ENCODE data around the gene TMIE.

TMIE gene

GRCh38 chr3:46713050-46713897 lies 12.1 kb downstream of the TMIE start:
- no peak for DNase-seq (ENCODE audit: low read depth, low spot score)

GRCh38 chr3:46713898-46714552 lies 12.8 kb downstream of the TMIE start:
- POLR2A ChIA-PET: no interaction called here
- DNase-seq (ENCODE audit: low read depth, low spot score): no peak
- no peak overlapping the region for H3K4me3 ChIP-seq (ENCODE audit: low read depth, low read length)
- TF ChIP-seq CTCF (IDR thresholded peaks at IDR 0.05; ENCODE audit: insufficient read depth, low read length, missing control alignments): no peak
- CTCF ChIA-PET: interaction anchor here (1.0 to 4.0 kb wide), 5 partner anchors 8 to 153 kb away, joined by 3 to 29 read pairs (median 4); partner anchors contain the start of gene TMIE

More at GRCh38 chr3:46713050-46713897, 12.1 kb downstream of the TMIE start:
- TF ChIP-seq CTCF (IDR thresholded peaks at IDR 0.05; ENCODE audit: insufficient read depth, low read length, missing control alignments): no peak
- no peak overlapping the region for H3K4me3 ChIP-seq (ENCODE audit: low read depth, low read length)
- CTCF ChIA-PET: interaction anchor here (0.8 to 1.7 kb wide), 3 partner anchors 10 to 196 kb away, joined by 3 to 4 read pairs (median 3); partner anchors contain the start of gene TMIE
- POLR2A ChIA-PET: no interaction called here

- CTCF ChIA-PET: interaction anchor here (1.4 to 4.0 kb wide), 4 partner anchors 9 to 152 kb away, joined by 3 to 29 read pairs (median 5); no protein-coding TSS in a partner anchor
- no peak overlapping the region for H3K4me3 ChIP-seq (ENCODE audit: low read depth, low read length)
- no peak for TF ChIP-seq CTCF (IDR thresholded peaks at IDR 0.05; ENCODE audit: insufficient read depth, low read length, missing control alignments)
- no peak for DNase-seq (ENCODE audit: low read depth, low spot score)
- POLR2A ChIA-PET: interaction anchor here (0.7 kb wide), 1 partner anchor 28 kb away, joined by 3 read pairs; no protein-coding TSS in a partner anchor
These were observed 13.7 kb downstream of the TMIE start for GRCh38 chr3:46714728-46715506.

GRCh38 chr3:46715507-46716175 lies 14.4 kb downstream of the TMIE start:
- POLR2A ChIA-PET: interaction anchor here (0.7 kb wide), 1 partner anchor 27 kb away, joined by 3 read pairs; no protein-coding TSS in a partner anchor
- DNase-seq (ENCODE audit: low read depth, low spot score): no peak
- TF ChIP-seq CTCF (IDR thresholded peaks at IDR 0.05; ENCODE audit: insufficient read depth, low read length, missing control alignments): no peak
- H3K4me3 ChIP-seq (ENCODE audit: low read depth, low read length): no peak overlapping the region
- CTCF ChIA-PET: interaction anchor here (1.0 to 4.0 kb wide), 3 partner anchors 9 to 179 kb away, joined by 3 to 29 read pairs (median 6); no protein-coding TSS in a partner anchor

GRCh38 chr3:46716461-46717441 lies 15.6 kb downstream of the TMIE start:
- ChIA-PET POLR2A (no interaction called here), CTCF (interaction anchor here (1.0 to 4.0 kb wide), 3 partner anchors 10 to 178 kb away, joined by 3 to 29 read pairs (median 3); no protein-coding TSS in a partner anchor)

More at GRCh38 chr3:46716461-46717441, 15.6 kb downstream of the TMIE start:
- DNase-seq (ENCODE audit: low read depth, low spot score): no peak
- TF ChIP-seq CTCF (IDR thresholded peaks at IDR 0.05; ENCODE audit: insufficient read depth, low read length, missing control alignments): no peak
- no peak overlapping the region for H3K4me3 ChIP-seq (ENCODE audit: low read depth, low read length)

All from AG04449 (cell line).